Measurements from ENCODE around the gene APBA2. TPM values are rescaled to one million over a fixed set of nuclear protein-coding genes. Genes with fewer than 3 reads are reported as not detected.

The APBA2 gene
- total RNA-seq, 4 donors from 2014 or later: 1.3 to 7.0 (median 2.4) TPM

DNA sequence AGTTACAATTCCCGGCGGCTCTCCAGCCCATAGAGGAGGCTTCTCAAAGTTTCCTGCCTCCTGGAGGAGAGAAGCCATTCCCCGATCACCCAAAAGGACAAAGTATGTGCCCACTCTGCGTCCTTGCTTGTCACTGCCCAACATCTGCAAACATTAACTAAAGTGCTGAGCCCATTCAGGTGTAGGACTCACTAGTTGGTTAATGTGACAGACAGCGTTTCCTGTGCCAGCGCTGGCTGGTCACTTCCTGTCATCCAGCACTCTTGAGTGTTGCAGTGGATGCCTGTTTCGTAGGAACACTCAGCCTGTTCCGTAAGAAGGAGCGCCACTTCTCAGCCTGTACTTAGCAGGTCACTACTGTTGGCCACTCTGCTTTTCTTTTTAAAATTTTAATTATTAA lies 100.3 kb downstream of the APBA2 start:
- Histone ChIP-seq H3K27ac (no peak overlapping the region), H3K4me1 (peaks cover 3% of the 10 kb centered on the region), H3K27me3 (no peaks in the 10 kb centered on the region), H3K9me3 (no peaks in the 10 kb centered on the region), H3K4me3 (no peak overlapping the region), H3K36me3 (no peaks in the 10 kb centered on the region)
- WGBS: 73% methylated on average over 9 of the region's 9 CpGs
- no peak for TF ChIP-seq CTCF (IDR thresholded peaks at IDR 0.05)
- no peak for TF ChIP-seq POLR2A (IDR thresholded peaks at IDR 0.05)
- TF ChIP-seq EP300 (IDR thresholded peaks at IDR 0.05): no peak
- no peak for TF ChIP-seq POLR2AphosphoS5 (IDR thresholded peaks at IDR 0.05)
- no peak for DNase-seq (ENCODE audit: low spot score in 2 of 2)

DNA sequence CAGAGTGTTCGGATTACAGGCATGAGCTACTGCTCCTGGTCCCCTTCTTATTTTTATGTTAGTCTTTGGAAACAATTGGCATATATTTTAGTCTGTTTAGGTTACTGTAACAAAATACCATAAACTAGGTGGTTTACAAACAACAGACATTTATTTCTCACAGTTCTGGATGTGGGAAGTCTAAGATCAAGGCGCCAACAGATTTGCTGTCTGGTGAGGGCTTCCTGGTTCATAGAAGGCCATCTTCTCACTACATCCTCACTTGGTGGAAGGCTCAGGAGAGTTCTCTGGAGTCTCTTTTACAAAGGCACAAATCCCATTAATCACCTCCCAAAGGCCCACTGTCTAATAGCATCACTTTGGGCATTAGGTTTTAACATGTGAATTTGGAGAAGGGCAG lies 101.0 kb downstream of the APBA2 start:
- H3K36me3 ChIP-seq: no peaks in the 10 kb centered on the region
- no peak overlapping the region for H3K27ac ChIP-seq
- 100% methylated on average over 2 of the region's 2 CpGs for WGBS
- TF ChIP-seq POLR2A (IDR thresholded peaks at IDR 0.05) (no peak), CTCF (IDR thresholded peaks at IDR 0.05) (no peak), POLR2AphosphoS5 (IDR thresholded peaks at IDR 0.05) (no peak), EP300 (IDR thresholded peaks at IDR 0.05) (no peak)
- H3K4me1 ChIP-seq: peaks cover 3% of the 10 kb centered on the region
- DNase-seq (ENCODE audit: low spot score in 2 of 2): no peak
- no peaks in the 10 kb centered on the region for H3K27me3 ChIP-seq
- H3K4me3 ChIP-seq: no peak overlapping the region
- H3K9me3 ChIP-seq: no peaks in the 10 kb centered on the region

DNA sequence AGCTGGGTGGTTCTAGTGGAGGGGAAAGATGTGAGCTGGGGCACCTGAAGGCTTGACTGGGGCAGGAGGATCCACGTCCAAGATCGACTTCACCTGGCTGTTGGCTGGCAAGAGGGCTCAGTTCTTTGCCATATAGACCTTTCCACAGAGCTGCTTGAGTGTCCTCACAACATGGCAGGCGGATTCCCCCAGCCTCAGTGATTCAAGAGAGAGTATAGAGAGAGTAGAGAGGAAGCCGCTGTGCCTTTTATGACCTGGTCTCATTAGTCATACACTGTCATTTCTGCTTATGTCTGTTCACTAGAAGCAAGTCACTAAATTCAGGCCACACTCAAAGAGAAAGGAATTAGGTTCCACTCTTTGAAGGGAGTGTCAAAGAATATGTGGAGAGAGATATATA lies 101.6 kb downstream of the APBA2 start:
- 90% methylated on average over 4 of the region's 4 CpGs for whole genome bisulfite sequencing
- Histone ChIP-seq H3K36me3 (no peaks in the 10 kb centered on the region), H3K4me1 (peaks cover 3% of the 10 kb centered on the region), H3K9me3 (no peaks in the 10 kb centered on the region), H3K27ac (no peak overlapping the region), H3K27me3 (no peaks in the 10 kb centered on the region), H3K4me3 (no peak overlapping the region)
- DNase-seq (ENCODE audit: low spot score in 2 of 2): no peak
- TF ChIP-seq POLR2AphosphoS5 (IDR thresholded peaks at IDR 0.05) (no peak), CTCF (IDR thresholded peaks at IDR 0.05) (no peak), POLR2A (IDR thresholded peaks at IDR 0.05) (no peak), EP300 (IDR thresholded peaks at IDR 0.05) (no peak)

DNA sequence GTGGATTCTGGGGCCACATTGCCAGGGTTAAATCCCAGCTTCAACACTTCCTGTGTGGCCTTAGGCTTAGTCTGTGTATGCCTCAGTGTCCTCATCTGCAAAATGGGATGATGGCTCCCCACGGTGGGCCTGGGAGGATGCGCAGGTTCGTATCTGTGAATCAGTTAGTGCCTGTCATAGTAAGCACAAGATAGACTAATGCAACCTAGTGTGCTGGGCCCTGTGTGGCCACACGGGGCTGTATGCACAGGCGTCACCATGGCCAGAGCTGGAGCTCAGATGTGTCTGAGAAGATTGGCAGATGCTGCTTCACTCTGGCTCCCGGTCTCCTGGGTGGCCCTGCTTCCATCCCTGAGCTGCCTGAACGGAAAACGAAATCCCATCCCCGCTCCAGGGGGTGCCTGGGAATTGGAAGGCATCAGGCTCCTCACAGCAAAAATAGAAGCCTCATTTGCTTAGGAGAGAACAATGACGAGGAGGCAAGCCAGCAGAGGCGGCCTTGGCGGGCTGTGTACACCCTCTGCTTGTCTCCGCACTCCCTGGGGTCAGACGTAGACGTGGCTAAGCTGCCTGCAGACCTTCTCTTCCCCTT lies 103.6 kb downstream of the APBA2 start:
- H3K4me3 ChIP-seq: no peak overlapping the region
- H3K9me3 ChIP-seq: no peaks in the 10 kb centered on the region
- WGBS: 50% methylated on average over 14 of the region's 15 CpGs

DNA sequence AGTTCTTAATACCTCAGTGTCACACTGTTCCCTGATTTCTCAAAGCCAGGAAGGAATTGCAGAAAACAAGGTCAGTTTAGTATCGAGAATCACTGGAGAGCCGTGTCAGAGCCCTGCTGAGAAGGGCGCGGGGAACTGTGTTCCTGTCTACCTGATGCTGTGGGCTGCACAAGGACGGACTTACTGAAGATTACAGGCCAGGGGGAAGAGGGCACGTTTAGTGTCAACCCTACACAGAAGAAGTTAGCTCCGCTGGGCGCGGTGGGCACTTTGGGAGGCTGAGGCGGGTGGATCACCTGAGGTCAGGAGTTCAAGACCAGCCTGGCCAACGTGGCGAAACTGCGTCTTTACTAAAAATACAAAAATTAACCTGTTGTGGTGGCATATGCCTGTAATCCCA lies 104.1 kb downstream of the APBA2 start:
- Histone ChIP-seq H3K27ac (no peak overlapping the region), H3K4me1 (peaks cover 3% of the 10 kb centered on the region)
- 91% methylated on average over 13 of the region's 13 CpGs for WGBS

More for the DNA sequence above, 103.6 kb downstream of the APBA2 start:
- DNase-seq (ENCODE audit: low spot score in 2 of 2): no peak
- no peaks in the 10 kb centered on the region for H3K27me3 ChIP-seq
- TF ChIP-seq POLR2AphosphoS5 (IDR thresholded peaks at IDR 0.05) (no peak), POLR2A (IDR thresholded peaks at IDR 0.05) (no peak), EP300 (IDR thresholded peaks at IDR 0.05) (no peak), CTCF (IDR thresholded peaks at IDR 0.05) (no peak)
- H3K27ac ChIP-seq: no peak overlapping the region
- no peaks in the 10 kb centered on the region for H3K36me3 ChIP-seq
- H3K4me1 ChIP-seq: peaks cover 3% of the 10 kb centered on the region

More for the DNA sequence above, 104.1 kb downstream of the APBA2 start:
- peak in 1 of 2 donors; percentile 69 for DNase-seq (ENCODE audit: low spot score in 2 of 2)
- no peaks in the 10 kb centered on the region for H3K9me3 ChIP-seq
- H3K27me3 ChIP-seq: no peaks in the 10 kb centered on the region
- no peak overlapping the region for H3K4me3 ChIP-seq
- TF ChIP-seq CTCF (IDR thresholded peaks at IDR 0.05) (no peak), EP300 (IDR thresholded peaks at IDR 0.05) (no peak), POLR2A (IDR thresholded peaks at IDR 0.05) (no peak)
- H3K36me3 ChIP-seq: no peaks in the 10 kb centered on the region
